ENCODE results near the gene SLC8A2.
"Not testable (repeated sequence)": the region's sequence is repeated elsewhere in the genome, so short reads cannot be mapped to it uniquely, and the experiment has no call there.

DNA sequence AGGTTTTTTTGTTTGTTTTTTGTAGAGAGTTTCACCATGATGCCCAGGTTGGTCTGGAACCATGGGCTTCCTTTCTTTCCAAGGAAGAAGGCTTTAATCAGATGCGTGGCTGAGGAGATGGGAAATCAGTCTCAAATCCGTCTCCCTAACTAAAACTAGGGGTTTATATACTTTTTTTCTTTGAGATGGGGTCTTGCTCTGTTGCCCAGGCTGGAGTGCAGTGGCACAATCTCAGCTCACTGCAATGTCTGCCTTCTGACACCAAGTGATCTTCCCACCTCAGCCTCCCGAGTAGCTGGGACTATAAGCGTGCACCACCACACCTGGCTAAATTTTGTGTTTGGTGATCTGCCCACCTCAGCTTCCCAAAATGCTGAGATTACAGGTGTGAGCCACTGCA lies 87.2 kb downstream of the SLC8A2 start:
- TF ChIP-seq, protein P1, sequence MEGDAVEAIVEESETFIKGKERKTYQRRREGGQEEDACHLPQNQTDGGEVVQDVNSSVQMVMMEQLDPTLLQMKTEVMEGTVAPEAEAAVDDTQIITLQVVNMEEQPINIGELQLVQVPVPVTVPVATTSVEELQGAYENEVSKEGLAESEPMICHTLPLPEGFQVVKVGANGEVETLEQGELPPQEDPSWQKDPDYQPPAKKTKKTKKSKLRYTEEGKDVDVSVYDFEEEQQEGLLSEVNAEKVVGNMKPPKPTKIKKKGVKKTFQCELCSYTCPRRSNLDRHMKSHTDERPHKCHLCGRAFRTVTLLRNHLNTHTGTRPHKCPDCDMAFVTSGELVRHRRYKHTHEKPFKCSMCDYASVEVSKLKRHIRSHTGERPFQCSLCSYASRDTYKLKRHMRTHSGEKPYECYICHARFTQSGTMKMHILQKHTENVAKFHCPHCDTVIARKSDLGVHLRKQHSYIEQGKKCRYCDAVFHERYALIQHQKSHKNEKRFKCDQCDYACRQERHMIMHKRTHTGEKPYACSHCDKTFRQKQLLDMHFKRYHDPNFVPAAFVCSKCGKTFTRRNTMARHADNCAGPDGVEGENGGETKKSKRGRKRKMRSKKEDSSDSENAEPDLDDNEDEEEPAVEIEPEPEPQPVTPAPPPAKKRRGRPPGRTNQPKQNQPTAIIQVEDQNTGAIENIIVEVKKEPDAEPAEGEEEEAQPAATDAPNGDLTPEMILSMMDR (IDR thresholded peaks at IDR 0.05): not testable (repeated sequence)
- not testable (repeated sequence) for TF ChIP-seq EP300 (IDR thresholded peaks at IDR 0.05)
